SU-DHL-6 (cell line): ENCODE measurements around the gene COQ4.

Experiments used
- H2AFZ ChIP-seq: fragments of 200-600 bp; sonication (generic); 2 replicates; pipeline ENCODE4 v1.6.1; 2014; ENCODE audit warnings: low read depth, mild to moderate bottlenecking, moderate library complexity, mixed read lengths, antibody characterized with exemption, low read length; ENCODE audit not compliant: severe bottlenecking
- H3F3A ChIP-seq: fragments of 200-600 bp; shearing (Covaris generic); 2 replicates; pipeline ENCODE4 v1.6.0; 2016; ENCODE audit warnings: antibody characterized with exemption, mild to moderate bottlenecking; ENCODE audit not compliant: insufficient read depth
- H3K27ac ChIP-seq: fragments of 200-600 bp; sonication (generic); 2 replicates; pipeline ENCODE4 v1.5.1; 2016; ENCODE audit warnings: low read depth, mild to moderate bottlenecking, low read length, moderate library complexity, mixed read lengths
- H3K27me3 ChIP-seq: fragments of 200-600 bp; sonication (generic), shearing (Covaris generic); 2 replicates; pipeline ENCODE4 v1.6.0; 2014; ENCODE audit warnings: mild to moderate bottlenecking, low read length
- H3K36me3 ChIP-seq: fragments of 200-600 bp; sonication (generic); 2 replicates; pipeline ENCODE4 v1.6.1; 2014; ENCODE audit warnings: mild to moderate bottlenecking, low read length, mixed read lengths
- H3K4me2 ChIP-seq: fragments of 300-600, 200-600 bp; shearing (Covaris generic), sonication (generic); 2 replicates; pipeline ENCODE4 v1.6.0; 2014; ENCODE audit warnings: low read length, low read depth, mild to moderate bottlenecking; ENCODE audit not compliant: poor library complexity, severe bottlenecking
- H3K4me3 ChIP-seq: fragments of 200-600 bp; sonication (generic); 2 replicates; pipeline ENCODE4 v1.5.1; 2014; ENCODE audit warnings: antibody characterized with exemption, low read length, mild to moderate bottlenecking, mixed read lengths; ENCODE audit not compliant: insufficient read depth, poor library complexity, severe bottlenecking
- H3K79me2 ChIP-seq: fragments of 200-600 bp; sonication (generic); 2 replicates; pipeline ENCODE4 v1.6.1; 2014; ENCODE audit warnings: mild to moderate bottlenecking, low read length, moderate library complexity; ENCODE audit not compliant: insufficient read depth
- H3K9ac ChIP-seq: fragments of 200-600 bp; sonication (generic); 2 replicates; pipeline ENCODE4 v1.7.0; 2014; ENCODE audit warnings: mild to moderate bottlenecking, low read length
- H3K9me2 ChIP-seq: fragments of 200-600 bp; sonication (generic); replicated peaks from 2 replicates; pipeline ENCODE4 v1.6.1; 2014; ENCODE audit warnings: low read length; ENCODE audit not compliant: insufficient read depth
- H3K9me3 ChIP-seq: fragments of 200-600 bp; sonication (generic); 2 replicates; pipeline ENCODE4 v1.6.1; 2014; ENCODE audit warnings: low read length, mixed read lengths; ENCODE audit not compliant: insufficient read depth
- H4K20me1 ChIP-seq: fragments of 200-600 bp; sonication (generic); 2 replicates; pipeline ENCODE4 v1.6.1; 2014; ENCODE audit warnings: low read depth, mild to moderate bottlenecking, antibody characterized with exemption, low read length, moderate library complexity, mixed read lengths
- CTCF ChIP-seq: fragments of 200-600 bp; sonication (generic); IDR thresholded peaks from one replicate; pipeline ENCODE4 v1.5.1; 2017; ENCODE audit warnings: antibody characterized with exemption, mild to moderate bottlenecking, low read length, moderate library complexity; ENCODE audit not compliant: insufficient read depth, poor library complexity, severe bottlenecking
- EZH2phosphoT487 ChIP-seq: fragments of 200-600 bp; sonication (generic), shearing (Covaris generic); conservative IDR thresholded peaks from 2 replicates; pipeline ENCODE4 v1.6.1; 2018; ENCODE audit warnings: mild to moderate bottlenecking, antibody characterized with exemption, low read length, moderate library complexity, mixed read lengths

COQ4 gene

GRCh38 chr9:128294142-128294541 is 28.5 kb upstream of the COQ4 start:
- H3K4me3 ChIP-seq: no peak overlapping the region
- no peaks in the 10 kb centered on the region for H3K27me3 ChIP-seq
- no peak overlapping the region for H3K9ac ChIP-seq
- H3K9me2 ChIP-seq: no peaks in the 10 kb centered on the region
- H3K4me2 ChIP-seq: no peak overlapping the region
- H3F3A ChIP-seq: no peaks in the 10 kb centered on the region
- H3K9me3 ChIP-seq: no peaks in the 10 kb centered on the region
- no peaks in the 10 kb centered on the region for H3K36me3 ChIP-seq
- H4K20me1 ChIP-seq: no peaks in the 10 kb centered on the region
- H2AFZ ChIP-seq: no peak overlapping the region
- no peaks in the 10 kb centered on the region for H3K79me2 ChIP-seq
- no peak overlapping the region for H3K27ac ChIP-seq
- TF ChIP-seq EZH2phosphoT487: no peak
- TF ChIP-seq CTCF: no peak

DNA sequence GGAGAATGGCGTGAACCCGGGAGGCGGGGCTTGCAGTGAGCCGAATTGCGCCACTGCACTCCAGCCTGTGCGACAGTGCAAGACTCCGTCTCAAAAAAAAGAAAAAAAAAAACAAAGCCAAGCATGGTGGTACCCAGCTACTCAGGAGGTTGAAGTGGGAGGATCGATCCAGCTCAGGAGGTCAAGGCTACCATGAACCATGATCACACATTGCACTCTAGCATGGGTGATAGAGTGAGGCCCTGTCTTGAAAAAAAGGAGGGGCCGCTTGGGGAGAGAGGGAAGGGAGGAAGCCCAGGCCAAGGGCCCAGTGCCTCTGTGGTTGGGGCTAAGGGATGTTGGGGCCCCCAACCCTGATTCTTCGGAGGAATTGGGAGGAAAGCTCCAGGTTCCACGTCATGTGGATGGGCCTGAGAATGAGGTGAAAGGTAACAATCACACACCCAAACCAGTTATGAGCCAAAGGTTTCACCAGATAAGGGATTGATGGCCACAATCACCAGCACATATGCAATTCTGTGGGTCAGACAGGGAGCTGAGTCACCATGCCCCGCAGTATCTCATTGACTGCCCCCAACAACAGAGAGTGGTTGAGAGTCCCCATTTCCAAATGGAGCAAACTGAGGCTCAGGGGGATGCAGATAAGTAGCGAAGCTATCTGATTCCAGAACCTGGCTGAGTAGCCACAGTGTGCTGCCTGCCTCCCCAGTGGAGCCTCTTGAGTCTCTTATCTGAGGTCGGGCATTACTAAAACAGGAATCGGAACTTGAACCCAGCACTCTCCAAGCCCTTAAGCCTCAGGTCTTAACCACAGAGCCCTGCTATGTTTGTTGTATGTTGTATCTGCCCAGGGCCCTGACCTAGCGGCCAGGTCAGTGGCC is 26.1 kb upstream of the COQ4 start:
- Histone ChIP-seq H2AFZ (no peak overlapping the region), H3K9me2 (no peaks in the 10 kb centered on the region), H4K20me1 (no peaks in the 10 kb centered on the region), H3K27me3 (no peaks in the 10 kb centered on the region), H3K36me3 (no peaks in the 10 kb centered on the region), H3F3A (no peaks in the 10 kb centered on the region), H3K27ac (no peak overlapping the region), H3K9me3 (no peaks in the 10 kb centered on the region), H3K9ac (no peak overlapping the region), H3K4me3 (no peak overlapping the region), H3K4me2 (no peak overlapping the region), H3K79me2 (no peaks in the 10 kb centered on the region)
- TF ChIP-seq CTCF: no peak
- TF ChIP-seq EZH2phosphoT487: no peak

DNA sequence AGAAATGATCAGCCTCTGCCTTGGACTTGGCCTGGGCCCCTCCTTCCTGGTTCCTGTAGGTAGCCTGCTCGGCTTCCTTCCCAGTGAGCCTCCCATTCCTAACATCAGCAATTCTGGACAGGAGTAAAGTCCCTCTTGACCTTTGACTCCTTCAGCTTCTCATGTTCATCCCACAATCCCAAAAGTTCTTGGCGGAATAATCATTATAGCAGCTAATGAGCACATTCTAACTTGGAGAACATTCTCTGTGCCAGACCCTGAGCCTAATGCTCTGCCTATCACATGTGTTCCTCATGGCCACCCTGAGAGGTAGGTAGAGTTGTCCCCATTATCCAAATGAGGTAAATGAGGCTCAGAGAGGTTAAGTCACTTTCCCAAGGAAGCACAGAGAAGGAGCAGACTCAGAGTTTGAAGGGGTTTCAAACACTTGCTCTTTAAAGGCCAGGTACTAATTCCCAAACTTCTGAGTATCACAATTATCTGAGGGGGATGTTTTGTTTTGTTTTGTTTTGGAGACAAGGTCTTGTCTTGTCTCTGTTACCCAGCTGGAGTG is 25.3 kb upstream of the COQ4 start:
- H3K79me2 ChIP-seq: no peaks in the 10 kb centered on the region

More for the DNA sequence above, 25.3 kb upstream of the COQ4 start:
- Histone ChIP-seq H3K9ac (no peak overlapping the region), H3K4me2 (no peak overlapping the region), H4K20me1 (no peaks in the 10 kb centered on the region), H3K27ac (no peak overlapping the region), H2AFZ (no peak overlapping the region), H3K9me2 (no peaks in the 10 kb centered on the region), H3F3A (no peaks in the 10 kb centered on the region), H3K4me3 (no peak overlapping the region), H3K9me3 (no peaks in the 10 kb centered on the region), H3K36me3 (no peaks in the 10 kb centered on the region), H3K27me3 (no peaks in the 10 kb centered on the region)
- TF ChIP-seq EZH2phosphoT487: no peak
